GM10266 (cell line): ENCODE results near the gene PPM1B.

Source experiments
- DNase-seq: peaks from one replicate; pipeline ENCODE4 v3.0.0; 2012; ENCODE audit errors: extremely low spot score
- CTCF ChIP-seq: IDR thresholded peaks from 2 replicates; pipeline ENCODE4 v1.5.1; 2012; ENCODE audit warnings: mild to moderate bottlenecking, low read depth; ENCODE audit not compliant: control insufficient read depth, insufficient read depth; ENCODE audit errors: missing control alignments

Gene PPM1B

GRCh38 chr2:44230378-44230777 lies 61.7 kb downstream of the PPM1B start:
- no peak for DNase-seq
- TF ChIP-seq CTCF: no peak

- TF ChIP-seq CTCF: no peak
- no peak for DNase-seq
Measured at GRCh38 chr2:44233450-44234128, 64.9 kb downstream of the PPM1B start.

GRCh38 chr2:44237221-44237620 lies 68.5 kb downstream of the PPM1B start:
- no peak for TF ChIP-seq CTCF
- DNase-seq: no peak

GRCh38 chr2:44242904-44243303 lies 74.2 kb downstream of the PPM1B start:
- TF ChIP-seq CTCF: no peak
- DNase-seq: no peak

GRCh38 chr2:44244135-44244871 lies 75.6 kb downstream of the PPM1B start:
- peak; percentile 52 for DNase-seq

GRCh38 chr2:44245083-44245861 lies 76.6 kb downstream of the PPM1B start:
- DNase-seq: no peak
- no peak for TF ChIP-seq CTCF

More at GRCh38 chr2:44244135-44244871, 75.6 kb downstream of the PPM1B start:
- TF ChIP-seq CTCF: peak; percentile 25

- no peak for DNase-seq
- TF ChIP-seq CTCF: no peak
Measured at GRCh38 chr2:44246436-44246835, 77.8 kb downstream of the PPM1B start.
